Measurements from ENCODE around the gene GHRH. TPM values are rescaled to one million over a fixed set of nuclear protein-coding genes. Genes with fewer than 3 reads are reported as not detected.
A peak's percentile ranks its signal among the peaks of the same experiment; 100 is the strongest.

GHRH gene
- total RNA-seq, 2 experiments from 2014 or later: not detected

DNA sequence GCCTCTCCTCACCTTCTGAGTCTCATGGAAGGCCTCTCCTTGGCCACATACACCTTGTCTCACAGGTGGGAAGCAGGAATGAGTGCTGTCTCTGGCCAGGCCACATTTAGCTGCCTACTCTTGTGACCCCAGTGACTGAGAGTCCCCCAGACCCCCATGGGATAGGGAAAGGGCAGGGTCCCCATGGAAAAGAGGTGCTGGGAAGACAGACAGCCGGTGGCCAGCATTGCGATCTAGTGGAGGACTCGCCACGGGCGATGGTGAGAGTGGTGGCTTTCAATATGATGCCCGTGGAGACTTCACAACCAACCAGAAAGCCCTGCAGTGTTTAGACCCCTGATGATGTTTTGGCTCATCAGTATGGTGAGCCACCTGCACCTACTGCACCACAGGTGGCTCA is 47.7 kb upstream of the GHRH start:
- H3K4me3 Mint-ChIP-seq: no peak overlapping the region

GRCh38 chr20:37308086-37309050 is 46.8 kb upstream of the GHRH start:
- Histone ChIP-seq H3K9me3 (ENCODE audit: control insufficient read depth in 1 of 2, insufficient read depth in 1 of 2, low read length in 2 of 2) (no peaks in the 10 kb centered on the region), H3K27ac (ENCODE audit: low read depth in 1 of 2, low read length in 2 of 2) (no peak overlapping the region), H3K36me3 (ENCODE audit: insufficient read depth, low read length) (peaks cover 63% of the 10 kb centered on the region), H3K4me1 (ENCODE audit: insufficient read depth, low read length) (peaks cover 5% of the 10 kb centered on the region), H3K27me3 (ENCODE audit: control insufficient read depth in 1 of 2, insufficient read depth in 2 of 2, low read length in 2 of 2) (no peaks in the 10 kb centered on the region), H3K4me3 (ENCODE audit: low read length) (no peak overlapping the region)
- Mint-ChIP-seq H3K36me3 (ENCODE audit: low read depth) (peaks cover 72% of the 10 kb centered on the region), H3K4me3 (no peak overlapping the region), H3K4me1 (ENCODE audit: low read depth) (peaks cover 10% of the 10 kb centered on the region), H3K9me3 (no peaks in the 10 kb centered on the region), H3K27me3 (no peaks in the 10 kb centered on the region), H3K27ac (peak overlapping the region; percentile 18)
- TF ChIP-seq, protein P1, sequence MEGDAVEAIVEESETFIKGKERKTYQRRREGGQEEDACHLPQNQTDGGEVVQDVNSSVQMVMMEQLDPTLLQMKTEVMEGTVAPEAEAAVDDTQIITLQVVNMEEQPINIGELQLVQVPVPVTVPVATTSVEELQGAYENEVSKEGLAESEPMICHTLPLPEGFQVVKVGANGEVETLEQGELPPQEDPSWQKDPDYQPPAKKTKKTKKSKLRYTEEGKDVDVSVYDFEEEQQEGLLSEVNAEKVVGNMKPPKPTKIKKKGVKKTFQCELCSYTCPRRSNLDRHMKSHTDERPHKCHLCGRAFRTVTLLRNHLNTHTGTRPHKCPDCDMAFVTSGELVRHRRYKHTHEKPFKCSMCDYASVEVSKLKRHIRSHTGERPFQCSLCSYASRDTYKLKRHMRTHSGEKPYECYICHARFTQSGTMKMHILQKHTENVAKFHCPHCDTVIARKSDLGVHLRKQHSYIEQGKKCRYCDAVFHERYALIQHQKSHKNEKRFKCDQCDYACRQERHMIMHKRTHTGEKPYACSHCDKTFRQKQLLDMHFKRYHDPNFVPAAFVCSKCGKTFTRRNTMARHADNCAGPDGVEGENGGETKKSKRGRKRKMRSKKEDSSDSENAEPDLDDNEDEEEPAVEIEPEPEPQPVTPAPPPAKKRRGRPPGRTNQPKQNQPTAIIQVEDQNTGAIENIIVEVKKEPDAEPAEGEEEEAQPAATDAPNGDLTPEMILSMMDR (IDR thresholded peaks at IDR 0.05): no peak
- ChIA-PET CTCF (no interaction called here), POLR2A (no interaction called here)
- ATAC-seq (ENCODE audit: poor library complexity) (no peak), DNase-seq (no peak)
- intact Hi-C loops (cut with DNase I, micrococcal nuclease): no loop called here

More for the DNA sequence above, 47.7 kb upstream of the GHRH start:
- intact Hi-C loops (cut with DNase I, micrococcal nuclease): no loop called here
- DNase-seq (no peak), ATAC-seq (ENCODE audit: poor library complexity) (no peak)
- H3K9me3 Mint-ChIP-seq: no peaks in the 10 kb centered on the region
- H3K27me3 Mint-ChIP-seq: no peaks in the 10 kb centered on the region
- peaks cover 5% of the 10 kb centered on the region for H3K4me1 ChIP-seq (ENCODE audit: insufficient read depth, low read length)
- peaks cover 10% of the 10 kb centered on the region for H3K4me1 Mint-ChIP-seq (ENCODE audit: low read depth)
- no peak overlapping the region for H3K4me3 ChIP-seq (ENCODE audit: low read length)
- no peak overlapping the region for H3K27ac ChIP-seq (ENCODE audit: low read depth in 1 of 2, low read length in 2 of 2)
- H3K36me3 Mint-ChIP-seq (ENCODE audit: low read depth): peaks cover 73% of the 10 kb centered on the region
- ChIA-PET CTCF (no interaction called here), POLR2A (no interaction called here)
- H3K27ac Mint-ChIP-seq: no peak overlapping the region
- peaks cover 58% of the 10 kb centered on the region for H3K36me3 ChIP-seq (ENCODE audit: insufficient read depth, low read length)
- no peaks in the 10 kb centered on the region for H3K27me3 ChIP-seq (ENCODE audit: control insufficient read depth in 1 of 2, insufficient read depth in 2 of 2, low read length in 2 of 2)
- no peaks in the 10 kb centered on the region for H3K9me3 ChIP-seq (ENCODE audit: control insufficient read depth in 1 of 2, insufficient read depth in 1 of 2, low read length in 2 of 2)
- TF ChIP-seq, protein P1 (IDR thresholded peaks at IDR 0.05): no peak

DNA sequence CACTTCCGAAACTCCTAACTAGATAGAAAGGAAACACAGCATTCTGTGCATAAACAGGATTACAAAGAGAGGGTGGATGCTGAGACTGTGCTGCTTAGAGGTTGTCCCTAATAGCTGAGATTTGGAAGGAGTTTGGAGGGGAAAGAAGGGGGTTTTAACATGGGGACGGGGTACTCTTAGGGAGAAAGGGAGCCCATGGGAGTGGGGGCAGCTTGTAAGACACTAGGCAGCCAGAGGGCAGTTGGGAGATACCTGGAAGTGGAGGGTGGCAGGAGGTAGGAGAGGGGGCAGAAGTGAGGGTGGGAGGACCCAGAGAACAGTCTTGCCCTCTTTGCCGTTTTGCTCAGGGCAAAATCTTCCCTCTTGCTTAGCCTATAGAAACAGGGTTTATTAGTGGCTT is 44.2 kb upstream of the GHRH start:
- H3K36me3 ChIP-seq (ENCODE audit: insufficient read depth, low read length): peaks cover 73% of the 10 kb centered on the region
- no peak overlapping the region for H3K4me3 ChIP-seq (ENCODE audit: low read length)
- H3K9me3 Mint-ChIP-seq: no peaks in the 10 kb centered on the region
- DNase-seq (no peak), ATAC-seq (ENCODE audit: poor library complexity) (no peak)
- H3K9me3 ChIP-seq (ENCODE audit: control insufficient read depth in 1 of 2, insufficient read depth in 1 of 2, low read length in 2 of 2): no peaks in the 10 kb centered on the region
- no peak overlapping the region for H3K27ac ChIP-seq (ENCODE audit: low read depth in 1 of 2, low read length in 2 of 2)
- peaks cover 5% of the 10 kb centered on the region for H3K4me1 ChIP-seq (ENCODE audit: insufficient read depth, low read length)
- CTCF ChIA-PET: no interaction called here
- H3K27ac Mint-ChIP-seq: no peak overlapping the region
- no peak overlapping the region for H3K4me3 Mint-ChIP-seq
- TF ChIP-seq, protein P1 (IDR thresholded peaks at IDR 0.05): no peak
- intact Hi-C loops (cut with DNase I, micrococcal nuclease): no loop called here
- peaks cover 84% of the 10 kb centered on the region for H3K36me3 Mint-ChIP-seq (ENCODE audit: low read depth)
- POLR2A ChIA-PET: no interaction called here
- no peaks in the 10 kb centered on the region for H3K27me3 ChIP-seq (ENCODE audit: control insufficient read depth in 1 of 2, insufficient read depth in 2 of 2, low read length in 2 of 2)
- H3K4me1 Mint-ChIP-seq (ENCODE audit: low read depth): peaks cover 10% of the 10 kb centered on the region
- H3K27me3 Mint-ChIP-seq: no peaks in the 10 kb centered on the region

Data from CD4-positive, alpha-beta T cell (primary cell).